ENCODE measurements around the gene DDX18.

DNA sequence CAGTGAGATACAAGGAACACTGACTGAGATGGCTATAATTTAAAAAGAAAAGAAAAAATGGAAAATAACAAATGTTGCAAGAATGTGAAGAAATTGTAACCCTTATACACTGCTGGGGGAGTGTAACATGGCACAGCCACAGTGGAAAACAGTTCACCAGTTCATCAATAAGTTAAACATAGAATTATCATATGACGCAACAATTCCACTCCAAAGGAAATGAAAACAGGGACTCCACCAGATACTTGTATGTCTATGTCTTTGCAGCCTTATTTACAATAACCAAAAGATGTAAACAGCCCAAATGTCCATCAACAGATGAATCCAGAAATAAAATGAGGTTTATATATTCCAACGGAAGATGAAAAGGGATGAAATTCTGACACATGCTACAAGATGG is 30.8 kb downstream of the DDX18 start:
- TF ChIP-seq POLR2AphosphoS5 (IDR thresholded peaks at IDR 0.05; ENCODE audit: low read length), result no peak
- TF ChIP-seq, protein P1, sequence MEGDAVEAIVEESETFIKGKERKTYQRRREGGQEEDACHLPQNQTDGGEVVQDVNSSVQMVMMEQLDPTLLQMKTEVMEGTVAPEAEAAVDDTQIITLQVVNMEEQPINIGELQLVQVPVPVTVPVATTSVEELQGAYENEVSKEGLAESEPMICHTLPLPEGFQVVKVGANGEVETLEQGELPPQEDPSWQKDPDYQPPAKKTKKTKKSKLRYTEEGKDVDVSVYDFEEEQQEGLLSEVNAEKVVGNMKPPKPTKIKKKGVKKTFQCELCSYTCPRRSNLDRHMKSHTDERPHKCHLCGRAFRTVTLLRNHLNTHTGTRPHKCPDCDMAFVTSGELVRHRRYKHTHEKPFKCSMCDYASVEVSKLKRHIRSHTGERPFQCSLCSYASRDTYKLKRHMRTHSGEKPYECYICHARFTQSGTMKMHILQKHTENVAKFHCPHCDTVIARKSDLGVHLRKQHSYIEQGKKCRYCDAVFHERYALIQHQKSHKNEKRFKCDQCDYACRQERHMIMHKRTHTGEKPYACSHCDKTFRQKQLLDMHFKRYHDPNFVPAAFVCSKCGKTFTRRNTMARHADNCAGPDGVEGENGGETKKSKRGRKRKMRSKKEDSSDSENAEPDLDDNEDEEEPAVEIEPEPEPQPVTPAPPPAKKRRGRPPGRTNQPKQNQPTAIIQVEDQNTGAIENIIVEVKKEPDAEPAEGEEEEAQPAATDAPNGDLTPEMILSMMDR (IDR thresholded peaks at IDR 0.05 in 2 of 3, conservative IDR thresholded peaks at IDR 0.05 in 1 of 3; ENCODE audit: control insufficient read depth in 2 of 3, extremely low read depth in 1 of 3, insufficient read depth in 1 of 3, low read depth in 3 of 3, low read length in 3 of 3), result no peak
- no peak for TF ChIP-seq GABPA (IDR thresholded peaks at IDR 0.05; ENCODE audit: low read depth)
- no peak for TF ChIP-seq SREBF1 (IDR thresholded peaks at IDR 0.05; ENCODE audit: low read length)
- no peak for TF ChIP-seq NFYB (IDR thresholded peaks at IDR 0.05; ENCODE audit: insufficient read depth, low read depth, low read length)
- no peak for TF ChIP-seq SMC3 (IDR thresholded peaks at IDR 0.05; ENCODE audit: borderline replicate concordance, low read length)
- no peak for TF ChIP-seq KAT2A (conservative IDR thresholded peaks at IDR 0.05; ENCODE audit: control insufficient read depth, low read depth, low read length)
- TF ChIP-seq, protein P2, sequence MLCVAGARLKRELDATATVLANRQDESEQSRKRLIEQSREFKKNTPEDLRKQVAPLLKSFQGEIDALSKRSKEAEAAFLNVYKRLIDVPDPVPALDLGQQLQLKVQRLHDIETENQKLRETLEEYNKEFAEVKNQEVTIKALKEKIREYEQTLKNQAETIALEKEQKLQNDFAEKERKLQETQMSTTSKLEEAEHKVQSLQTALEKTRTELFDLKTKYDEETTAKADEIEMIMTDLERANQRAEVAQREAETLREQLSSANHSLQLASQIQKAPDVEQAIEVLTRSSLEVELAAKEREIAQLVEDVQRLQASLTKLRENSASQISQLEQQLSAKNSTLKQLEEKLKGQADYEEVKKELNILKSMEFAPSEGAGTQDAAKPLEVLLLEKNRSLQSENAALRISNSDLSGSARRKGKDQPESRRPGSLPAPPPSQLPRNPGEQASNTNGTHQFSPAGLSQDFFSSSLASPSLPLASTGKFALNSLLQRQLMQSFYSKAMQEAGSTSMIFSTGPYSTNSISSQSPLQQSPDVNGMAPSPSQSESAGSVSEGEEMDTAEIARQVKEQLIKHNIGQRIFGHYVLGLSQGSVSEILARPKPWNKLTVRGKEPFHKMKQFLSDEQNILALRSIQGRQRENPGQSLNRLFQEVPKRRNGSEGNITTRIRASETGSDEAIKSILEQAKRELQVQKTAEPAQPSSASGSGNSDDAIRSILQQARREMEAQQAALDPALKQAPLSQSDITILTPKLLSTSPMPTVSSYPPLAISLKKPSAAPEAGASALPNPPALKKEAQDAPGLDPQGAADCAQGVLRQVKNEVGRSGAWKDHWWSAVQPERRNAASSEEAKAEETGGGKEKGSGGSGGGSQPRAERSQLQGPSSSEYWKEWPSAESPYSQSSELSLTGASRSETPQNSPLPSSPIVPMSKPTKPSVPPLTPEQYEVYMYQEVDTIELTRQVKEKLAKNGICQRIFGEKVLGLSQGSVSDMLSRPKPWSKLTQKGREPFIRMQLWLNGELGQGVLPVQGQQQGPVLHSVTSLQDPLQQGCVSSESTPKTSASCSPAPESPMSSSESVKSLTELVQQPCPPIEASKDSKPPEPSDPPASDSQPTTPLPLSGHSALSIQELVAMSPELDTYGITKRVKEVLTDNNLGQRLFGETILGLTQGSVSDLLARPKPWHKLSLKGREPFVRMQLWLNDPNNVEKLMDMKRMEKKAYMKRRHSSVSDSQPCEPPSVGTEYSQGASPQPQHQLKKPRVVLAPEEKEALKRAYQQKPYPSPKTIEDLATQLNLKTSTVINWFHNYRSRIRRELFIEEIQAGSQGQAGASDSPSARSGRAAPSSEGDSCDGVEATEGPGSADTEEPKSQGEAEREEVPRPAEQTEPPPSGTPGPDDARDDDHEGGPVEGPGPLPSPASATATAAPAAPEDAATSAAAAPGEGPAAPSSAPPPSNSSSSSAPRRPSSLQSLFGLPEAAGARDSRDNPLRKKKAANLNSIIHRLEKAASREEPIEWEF (IDR thresholded peaks at IDR 0.05; ENCODE audit: insufficient replicate concordance, low read depth, low read length), result no peak
- no peak for TF ChIP-seq FOXM1 (IDR thresholded peaks at IDR 0.05; ENCODE audit: low read depth, low read length)
- TF ChIP-seq CEBPB (IDR thresholded peaks at IDR 0.05; ENCODE audit: borderline replicate concordance in 1 of 2, low read depth in 2 of 2, low read length in 2 of 2), result no peak
- TF ChIP-seq NFIC (IDR thresholded peaks at IDR 0.05; ENCODE audit: low read depth, low read length), result no peak
